HG03558 (cell line): ENCODE results near the gene MTHFD1.

Experiments
- ATAC-seq: cut with Tn5 transposase; IDR thresholded peaks from one replicate; pipeline ENCODE4 v1.9.1; 2021; ENCODE audit warnings: moderate number of reproducible peaks; ENCODE audit not compliant: unreplicated experiment; ENCODE audit errors: extremely low read depth

The MTHFD1 gene

GRCh38 chr14:64478634-64479250 is 90.6 kb downstream of the MTHFD1 start:
- ATAC-seq = no peak

- no peak for ATAC-seq
These were observed 100.5 kb downstream of the MTHFD1 start for GRCh38 chr14:64488590-64489099.

GRCh38 chr14:64491637-64492036 is 103.5 kb downstream of the MTHFD1 start:
- no peak for ATAC-seq

- ATAC-seq = no peak
These were observed 105.3 kb downstream of the MTHFD1 start for GRCh38 chr14:64493455-64493854.

GRCh38 chr14:64495252-64495651 is 107.1 kb downstream of the MTHFD1 start:
- ATAC-seq = no peak

GRCh38 chr14:64496764-64497163 is 108.6 kb downstream of the MTHFD1 start:
- no peak for ATAC-seq

GRCh38 chr14:64500088-64500487 is 111.9 kb downstream of the MTHFD1 start:
- ATAC-seq = no peak

- ATAC-seq = no peak
These were observed 113.4 kb downstream of the MTHFD1 start for GRCh38 chr14:64501411-64502171.

GRCh38 chr14:64502456-64502855 is 114.3 kb downstream of the MTHFD1 start:
- no peak for ATAC-seq

GRCh38 chr14:64502887-64503433 is 114.8 kb downstream of the MTHFD1 start:
- no peak for ATAC-seq

- ATAC-seq = peak; percentile 43
These were observed 115.5 kb downstream of the MTHFD1 start, which contains the start of gene ZBTB25 for GRCh38 chr14:64503434-64504309. Gene ZBTB25 (minus strand): TSS chr14:64503838. CDS start chr14:64490533, 13,305 bp downstream.

GRCh38 chr14:64504310-64504896 is 116.2 kb downstream of the MTHFD1 start, which contains the start of gene ZBTB1:
Gene ZBTB1 (plus strand): TSS chr14:64504770. CDS start chr14:64521505, 16,735 bp downstream.
- ATAC-seq = no peak

GRCh38 chr14:64504897-64505794 is 117.0 kb downstream of the MTHFD1 start:
- no peak for ATAC-seq

GRCh38 chr14:64506721-64507120 is 118.6 kb downstream of the MTHFD1 start:
- no peak for ATAC-seq

- ATAC-seq = no peak
These were observed 119.4 kb downstream of the MTHFD1 start for GRCh38 chr14:64507376-64508156.

- ATAC-seq = no peak
These were observed 120.1 kb downstream of the MTHFD1 start for GRCh38 chr14:64508215-64508776.

- ATAC-seq = no peak
These were observed 120.9 kb downstream of the MTHFD1 start for GRCh38 chr14:64509036-64509435.
